ENCODE data around the gene DDX21.

DNA sequence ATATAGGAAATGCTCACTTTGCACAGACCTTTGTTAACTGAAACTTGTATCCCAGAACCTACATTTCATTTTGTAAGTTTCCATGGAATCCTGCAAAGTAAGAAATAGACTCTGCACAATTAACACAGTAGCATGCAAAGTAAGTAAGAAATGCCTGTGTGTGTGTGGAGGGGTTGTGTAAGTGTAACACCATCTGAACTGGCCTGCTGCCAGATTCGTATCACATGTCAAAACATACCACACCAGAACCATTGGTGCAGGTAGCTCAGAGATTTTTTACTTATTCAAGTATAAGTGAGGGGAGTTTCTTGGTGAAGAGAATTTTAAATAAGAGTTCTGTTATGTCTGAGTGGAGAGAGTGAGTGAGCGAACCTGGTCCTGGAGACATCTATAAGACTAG is 17.9 kb upstream of the DDX21 start:
- no peak for TF ChIP-seq CTCF (conservative IDR thresholded peaks at IDR 0.05 in 1 of 2, IDR thresholded peaks at IDR 0.05 in 1 of 2; ENCODE audit: low read depth in 1 of 2, low read length in 2 of 2)
- TF ChIP-seq EZH2 (IDR thresholded peaks at IDR 0.05; ENCODE audit: low read length, missing control alignments) = no peak
